Stimulated activated CD8-positive, alpha-beta memory T cell treated with anti-CD3 and anti-CD28 coated beads, Interleukin-12 subunit alpha, Interleukin-12 subunit beta, amount 100 ng/mL, for 24 hours (primary cell): Measurements from ENCODE around the gene L3MBTL1.
"Not testable (repeated sequence)": the region's sequence is repeated elsewhere in the genome, so short reads cannot be mapped to it uniquely, and the experiment has no call there.

Experiments used
- DNase-seq: peaks from one replicate; pipeline ENCODE4 v3.0.0-alpha.2; 2020; ENCODE audit errors: extremely low read depth

Gene L3MBTL1

GRCh38 chr20:43559147-43559987 lies 51.9 kb downstream of the L3MBTL1 start:
- DNase-seq = no peak

- DNase-seq = no peak
These were observed 53.5 kb downstream of the L3MBTL1 start for GRCh38 chr20:43560974-43561373.

- DNase-seq = no peak
These were observed 55.9 kb downstream of the L3MBTL1 start for GRCh38 chr20:43563429-43563828.

- no peak for DNase-seq
These were observed 56.5 kb downstream of the L3MBTL1 start for GRCh38 chr20:43563991-43564390.

- no peak for DNase-seq
These were observed 57.0 kb downstream of the L3MBTL1 start for GRCh38 chr20:43564455-43564854.

- DNase-seq = no peak
These were observed 57.7 kb downstream of the L3MBTL1 start for GRCh38 chr20:43564993-43565757.

GRCh38 chr20:43565758-43566104 lies 58.2 kb downstream of the L3MBTL1 start:
- DNase-seq = no peak

- no peak for DNase-seq
These were observed 60.0 kb downstream of the L3MBTL1 start for GRCh38 chr20:43567477-43567876.

GRCh38 chr20:43568706-43569105 lies 61.2 kb downstream of the L3MBTL1 start:
- DNase-seq = no peak

- DNase-seq = no peak
These were observed 61.8 kb downstream of the L3MBTL1 start for GRCh38 chr20:43569282-43569681.

GRCh38 chr20:43570496-43570895 lies 63.0 kb downstream of the L3MBTL1 start:
- no peak for DNase-seq

GRCh38 chr20:43571310-43571709 lies 63.8 kb downstream of the L3MBTL1 start:
- DNase-seq = no peak

- no peak for DNase-seq
These were observed 64.3 kb downstream of the L3MBTL1 start for GRCh38 chr20:43571771-43572170.

GRCh38 chr20:43572891-43573290 lies 65.4 kb downstream of the L3MBTL1 start:
- no peak for DNase-seq

GRCh38 chr20:43576108-43576507 lies 68.6 kb downstream of the L3MBTL1 start:
- DNase-seq = no peak

- no peak for DNase-seq
These were observed 72.6 kb downstream of the L3MBTL1 start for GRCh38 chr20:43579861-43580793.

- DNase-seq = no peak
These were observed 75.8 kb downstream of the L3MBTL1 start for GRCh38 chr20:43583133-43583864.

- DNase-seq = no peak
These were observed 76.5 kb downstream of the L3MBTL1 start for GRCh38 chr20:43583982-43584432.

GRCh38 chr20:43584448-43585136 lies 77.1 kb downstream of the L3MBTL1 start:
- no peak for DNase-seq

- no peak for DNase-seq
These were observed 79.1 kb downstream of the L3MBTL1 start for GRCh38 chr20:43586641-43587040.

- DNase-seq = not testable (repeated sequence)
These were observed 81.0 kb downstream of the L3MBTL1 start for GRCh38 chr20:43588526-43588925.
